Pancreas (tissue), 10 donors: ENCODE data around the gene ATG3. TPM values are rescaled to one million over a fixed set of nuclear protein-coding genes. Genes with fewer than 3 reads are reported as not detected.
"Not testable (repeated sequence)": the region's sequence is repeated elsewhere in the genome, so short reads cannot be mapped to it uniquely, and the experiment has no call there.

ENCODE experiments used
- ATAC-seq, 4 donors: fragments of 200-7000 bp; cut with Tn5 transposase; one replicate each; pipeline versions ENCODE4 v1.8.0 to v1.9.1; 2020; ENCODE audit warnings: mild to moderate bottlenecking in 4 of 4, moderate library complexity in 4 of 4
- DNase-seq, 6 donors: peaks; one replicate each; pipeline ENCODE4 v3.0.0-alpha.2; 2020
- FAIRE-seq: peaks from 2 replicates; lab custom pipeline; 2012; peaks lifted over from hg19 to GRCh38; lab: Jason Lieb, UNC
- H3K27ac ChIP-seq, 4 donors: fragments of 200-600 bp; sonication (generic); 1 replicate in 3 of 4; 2 replicates in 1 of 4; pipeline versions ENCODE4 v1.5.0 to v1.8.0; 2020
- H3K27me3 ChIP-seq, 4 donors: fragments of 200-600 bp; one replicate each; pipeline ENCODE4 v1.8.0; 2021
- H3K36me3 ChIP-seq, 3 donors: fragments of 200-600 bp; sonication (generic) in 1 of 3; one replicate each; pipeline versions ENCODE4 v1.5.0 to v1.8.0; 2020 to 2021
- H3K4me1 ChIP-seq, 3 donors: fragments of 200-600 bp; one replicate each; pipeline ENCODE4 v1.8.0; 2021
- H3K4me3 ChIP-seq, 4 donors: fragments of 200-600 bp; sonication (generic) in 2 of 4; one replicate each; pipeline versions ENCODE4 v1.5.0 to v1.8.0; 2020 to 2021
- H3K9me3 ChIP-seq, 4 donors: fragments of 200-600 bp; one replicate each; pipeline ENCODE4 v1.8.0; 2021
- CTCF ChIP-seq, 4 donors: fragments of 200-600 bp; sonication (generic) in 3 of 4; IDR thresholded peaks; one replicate each; pipeline versions ENCODE4 v1.5.0 to v1.8.0; 2021; ENCODE audit warnings: antibody characterized with exemption in 4 of 4
- WGBS, 2 donors: extraction: QIAGEN DNeasy Blood & Tissue Kit; methylation state at CpG; one replicate each; pipeline ENCODE4 v1.1.7; 2013; 5-methylcytosine and 5-hydroxymethylcytosine counted together
- intact Hi-C, 3 donors: fragments of 100-400 bp; cut with DNase I; formaldehyde crosslinking; loops; one replicate each; pipeline versions ENCODE4 v1.11.1 to v1.14.2; 2022
- polyA plus RNA-seq, 2 donors: library from polyadenylated mRNA; stranded (reverse); fragments of 200-250 nt; gene quantifications; one replicate each; pipeline ENCODE4 v1.2.3, GENCODE V29; 2013
- total RNA-seq, 6 donors: library from RNA; stranded (reverse); fragmentation: NEBNext Ultra II Directional in 4 of 6; extraction: Animal tissue kit (Norgen Biotek cat#: 25700) in 4 of 6; gene quantifications; one replicate each; pipeline versions ENCODE4 v1.2.1 to v1.2.4, GENCODE V29; 2021 to 2023
- donor health status: healthy with polysubstance abuse.
- donor health status: DM: no; HTN: no; CAD: no; lungs with moderate emphysema.
- donor health status: DM: no; HTN: no; CAD: no.
- donor health status: control.
- donor health status: control.
- donor health status: Bipolar disorder and iron deficiency.
- donor health status: DM: yes; HTN: yes; CAD: no.
- donor health status: DM: no; HTN: no; CAD: no.
- donor health status: DM: no; HTN: no; CAD: no.
- donor health status: DM: yes; HTN: yes; CAD: no.

ATG3 gene
- total and polyA plus RNA-seq, 8 donors: 10.9 to 34.2 (median 25.2) TPM

GRCh38 chr3:112539825-112540650, 21.7 kb downstream of the ATG3 start:
- ATAC-seq: no peak
- intact Hi-C loops: no loop called here
- H3K4me3 ChIP-seq: no peak overlapping the region
- H3K9me3 ChIP-seq: no peaks in the 10 kb centered on the region
- no peak for FAIRE-seq
- H3K27me3 ChIP-seq: no peaks in the 10 kb centered on the region
- TF ChIP-seq CTCF (IDR thresholded peaks at IDR 0.05): no peak
- peaks cover 0 to 29% (median 3%) of the 10 kb centered on the region in 3 donors for H3K36me3 ChIP-seq
- WGBS, 2 donors: 91 to 92% methylated on average over 1 of the region's 1 CpG
- H3K27ac ChIP-seq: no peak overlapping the region
- peaks cover 0 to 3% (median 0%) of the 10 kb centered on the region in 3 donors for H3K4me1 ChIP-seq
- DNase-seq: no peak

- ATAC-seq (peak in 1 of 4 donors; percentile 37), DNase-seq (no peak), FAIRE-seq (peak; percentile 85)
- H3K27ac ChIP-seq: no peak overlapping the region
- peak in 3 of 4 donors; percentile 35 to 44 (median 35) for TF ChIP-seq CTCF (IDR thresholded peaks at IDR 0.05)
- H3K36me3 ChIP-seq: peaks cover 0 to 34% (median 2%) of the 10 kb centered on the region in 3 donors
- no peaks in the 10 kb centered on the region for H3K27me3 ChIP-seq
- no peaks in the 10 kb centered on the region for H3K9me3 ChIP-seq
- intact Hi-C loops: no loop called here
- 6 to 11% methylated on average over 1 of the region's 1 CpG for WGBS, 2 donors
- H3K4me3 ChIP-seq: no peak overlapping the region
- no peaks in the 10 kb centered on the region for H3K4me1 ChIP-seq
These were observed 30.4 kb downstream of the ATG3 start for GRCh38 chr3:112531358-112531781.

- DNase-seq (no peak), ATAC-seq (no peak), FAIRE-seq (no peak)
- Histone ChIP-seq H3K27me3 (no peaks in the 10 kb centered on the region), H3K36me3 (peaks cover 0 to 29% (median 2%) of the 10 kb centered on the region in 3 donors), H3K9me3 (no peaks in the 10 kb centered on the region), H3K4me3 (no peak overlapping the region), H3K27ac (no peak overlapping the region), H3K4me1 (no peaks in the 10 kb centered on the region)
- TF ChIP-seq CTCF (IDR thresholded peaks at IDR 0.05): no peak
- 91% methylated on average over 3 of the region's 3 CpGs for WGBS, 2 donors
- intact Hi-C loops: no loop called here
These were observed 31.2 kb downstream of the ATG3 start for GRCh38 chr3:112530573-112530972.

- not testable (repeated sequence) for H3K4me3 ChIP-seq, H3K9me3 ChIP-seq, H3K4me1 ChIP-seq, DNase-seq, H3K27ac ChIP-seq, FAIRE-seq, H3K36me3 ChIP-seq, H3K27me3 ChIP-seq, ATAC-seq
- 87 to 92% methylated on average over 6 of the region's 6 CpGs for WGBS, 2 donors
- intact Hi-C loops: loop anchor here in 2 of 3 donors (10.0 kb wide), 2 partner anchors 229 to 239 kb away; partner anchors contain the start of gene SLC9C1 (in 1 of the 2)
These were observed 37.6 kb downstream of the ATG3 start for GRCh38 chr3:112524127-112524526.

GRCh38 chr3:112519424-112520001, 42.2 kb downstream of the ATG3 start:
- intact Hi-C loops: loop anchor here in 2 of 3 donors (10.0 kb wide), 2 partner anchors 225 to 235 kb away; partner anchors contain the start of gene SLC9C1 (in 1 of the 2)
- Histone ChIP-seq H3K36me3 (no peaks in the 10 kb centered on the region), H3K9me3 (no peaks in the 10 kb centered on the region), H3K4me3 (no peak overlapping the region), H3K4me1 (no peaks in the 10 kb centered on the region), H3K27ac (no peak overlapping the region), H3K27me3 (no peaks in the 10 kb centered on the region)
- ATAC-seq (peak; percentile 72 to 93 (median 90)), FAIRE-seq (peak; percentile 95), DNase-seq (peak in 1 of 6 donors; percentile 15)
- WGBS, 2 donors: 49 to 61% methylated on average over 2 of the region's 2 CpGs
- peak; percentile 34 to 63 (median 52) for TF ChIP-seq CTCF (IDR thresholded peaks at IDR 0.05)

- intact Hi-C loops, H3K27ac ChIP-seq, FAIRE-seq, DNase-seq, H3K4me1 ChIP-seq, H3K36me3 ChIP-seq, H3K4me3 ChIP-seq, ATAC-seq, H3K9me3 ChIP-seq, H3K27me3 ChIP-seq: not testable (repeated sequence)
- 36 to 44% methylated on average over 3 of the region's 3 CpGs for WGBS, 2 donors
These were observed 42.8 kb downstream of the ATG3 start for GRCh38 chr3:112518970-112519369.
